Naive thymus-derived CD4-positive, alpha-beta T cell (primary cell): ENCODE measurements around the gene FXN. TPM values are rescaled to one million over a fixed set of nuclear protein-coding genes. Genes with fewer than 3 reads are reported as not detected.

ENCODE experiments used
- polyA plus RNA-seq, 2 donors: library from polyadenylated mRNA; unstranded; fragments of 300-500 nt; fragmentation: Illumina TruSeq; gene quantifications; one replicate each; pipeline ENCODE4 v1.2.3, GENCODE V29; 2021
- total RNA-seq, 6 experiments: library from RNA in 5 of 6; stranded (reverse) in 5 of 6; gene quantifications; 1 replicate in 5 of 6; 2 replicates in 1 of 6; pipeline ENCODE4 v1.2.3 and lab custom pipeline; 2021 to 2026

FXN gene
- total and polyA plus RNA-seq, 7 experiments from 2014 or later: 16.7 to 84.7 (median 20.0) TPM

Other genes starting within 250 kb of the FXN start
- gene PRKACG, start 21.6 kb upstream of the FXN start, total RNA-seq: not detected
- not detected for gene PRKACG, start 21.6 kb upstream of the FXN start, polyA plus RNA-seq
- 10 to 100 TPM; 10.5 to 27.3 (median 23.0) TPM for gene TJP2, start 138.5 kb downstream of the FXN start, total RNA-seq
- gene TJP2, start 138.5 kb downstream of the FXN start, polyA plus RNA-seq: 10 to 100 TPM in 1 of 2 donors, 1 to 10 TPM in 1; 1.6 to 10.3 TPM